HL-60 (cell line): Measurements from ENCODE around the gene CHN2.

Experiments used
- GABPA ChIP-seq: IDR thresholded peaks from 2 replicates; pipeline ENCODE4 v1.6.1; 2012; ENCODE audit warnings: low read depth
- POLR2AphosphoS5 ChIP-seq: IDR thresholded peaks from 2 replicates; pipeline ENCODE4 v1.6.1; 2012; ENCODE audit warnings: low read depth
- SPI1 ChIP-seq: IDR thresholded peaks from 2 replicates; pipeline ENCODE4 v1.6.1; 2012; ENCODE audit warnings: low read depth, mild to moderate bottlenecking, borderline replicate concordance
- TF ChIP-seq, protein P1 (sequence below): IDR thresholded peaks from one replicate; pipeline ENCODE4 v1.5.1; 2011; ENCODE audit warnings: low read length, control low read depth, inconsistent platforms; ENCODE audit not compliant: insufficient read depth
- TF ChIP-seq, protein P2 (sequence below): IDR thresholded peaks from 2 replicates; pipeline ENCODE4 v1.6.1; 2012; ENCODE audit warnings: low read depth; ENCODE audit not compliant: insufficient replicate concordance

DNA sequence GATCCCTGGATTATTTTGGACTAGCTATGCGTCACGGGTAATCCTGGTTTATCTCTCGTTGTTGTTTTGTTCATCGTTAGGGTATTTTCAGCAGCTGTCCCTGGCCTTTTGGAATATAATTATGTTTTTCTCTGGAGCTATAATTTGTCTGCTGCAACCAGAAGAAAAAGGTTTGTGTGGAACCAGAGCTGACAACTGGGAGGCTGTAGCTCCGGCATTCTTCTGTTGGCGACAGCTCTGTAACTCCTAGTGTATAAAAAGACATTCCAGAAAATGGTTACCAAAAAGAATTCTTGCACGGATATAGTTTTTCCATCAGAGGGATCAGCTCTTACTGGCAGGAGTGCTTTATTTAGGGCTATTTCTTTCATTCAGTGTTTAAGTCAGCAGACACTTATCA is 238.1 kb downstream of the CHN2 start:
- TF ChIP-seq, protein P1, sequence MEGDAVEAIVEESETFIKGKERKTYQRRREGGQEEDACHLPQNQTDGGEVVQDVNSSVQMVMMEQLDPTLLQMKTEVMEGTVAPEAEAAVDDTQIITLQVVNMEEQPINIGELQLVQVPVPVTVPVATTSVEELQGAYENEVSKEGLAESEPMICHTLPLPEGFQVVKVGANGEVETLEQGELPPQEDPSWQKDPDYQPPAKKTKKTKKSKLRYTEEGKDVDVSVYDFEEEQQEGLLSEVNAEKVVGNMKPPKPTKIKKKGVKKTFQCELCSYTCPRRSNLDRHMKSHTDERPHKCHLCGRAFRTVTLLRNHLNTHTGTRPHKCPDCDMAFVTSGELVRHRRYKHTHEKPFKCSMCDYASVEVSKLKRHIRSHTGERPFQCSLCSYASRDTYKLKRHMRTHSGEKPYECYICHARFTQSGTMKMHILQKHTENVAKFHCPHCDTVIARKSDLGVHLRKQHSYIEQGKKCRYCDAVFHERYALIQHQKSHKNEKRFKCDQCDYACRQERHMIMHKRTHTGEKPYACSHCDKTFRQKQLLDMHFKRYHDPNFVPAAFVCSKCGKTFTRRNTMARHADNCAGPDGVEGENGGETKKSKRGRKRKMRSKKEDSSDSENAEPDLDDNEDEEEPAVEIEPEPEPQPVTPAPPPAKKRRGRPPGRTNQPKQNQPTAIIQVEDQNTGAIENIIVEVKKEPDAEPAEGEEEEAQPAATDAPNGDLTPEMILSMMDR, result no peak
- no peak for TF ChIP-seq POLR2AphosphoS5
- TF ChIP-seq, protein P2, sequence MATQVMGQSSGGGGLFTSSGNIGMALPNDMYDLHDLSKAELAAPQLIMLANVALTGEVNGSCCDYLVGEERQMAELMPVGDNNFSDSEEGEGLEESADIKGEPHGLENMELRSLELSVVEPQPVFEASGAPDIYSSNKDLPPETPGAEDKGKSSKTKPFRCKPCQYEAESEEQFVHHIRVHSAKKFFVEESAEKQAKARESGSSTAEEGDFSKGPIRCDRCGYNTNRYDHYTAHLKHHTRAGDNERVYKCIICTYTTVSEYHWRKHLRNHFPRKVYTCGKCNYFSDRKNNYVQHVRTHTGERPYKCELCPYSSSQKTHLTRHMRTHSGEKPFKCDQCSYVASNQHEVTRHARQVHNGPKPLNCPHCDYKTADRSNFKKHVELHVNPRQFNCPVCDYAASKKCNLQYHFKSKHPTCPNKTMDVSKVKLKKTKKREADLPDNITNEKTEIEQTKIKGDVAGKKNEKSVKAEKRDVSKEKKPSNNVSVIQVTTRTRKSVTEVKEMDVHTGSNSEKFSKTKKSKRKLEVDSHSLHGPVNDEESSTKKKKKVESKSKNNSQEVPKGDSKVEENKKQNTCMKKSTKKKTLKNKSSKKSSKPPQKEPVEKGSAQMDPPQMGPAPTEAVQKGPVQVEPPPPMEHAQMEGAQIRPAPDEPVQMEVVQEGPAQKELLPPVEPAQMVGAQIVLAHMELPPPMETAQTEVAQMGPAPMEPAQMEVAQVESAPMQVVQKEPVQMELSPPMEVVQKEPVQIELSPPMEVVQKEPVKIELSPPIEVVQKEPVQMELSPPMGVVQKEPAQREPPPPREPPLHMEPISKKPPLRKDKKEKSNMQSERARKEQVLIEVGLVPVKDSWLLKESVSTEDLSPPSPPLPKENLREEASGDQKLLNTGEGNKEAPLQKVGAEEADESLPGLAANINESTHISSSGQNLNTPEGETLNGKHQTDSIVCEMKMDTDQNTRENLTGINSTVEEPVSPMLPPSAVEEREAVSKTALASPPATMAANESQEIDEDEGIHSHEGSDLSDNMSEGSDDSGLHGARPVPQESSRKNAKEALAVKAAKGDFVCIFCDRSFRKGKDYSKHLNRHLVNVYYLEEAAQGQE, result no peak
- TF ChIP-seq SPI1, result no peak
- TF ChIP-seq GABPA, result no peak
